C4-2B (cell line): Measurements from ENCODE around the gene RNF217.

Source experiments
- ZFX ChIP-seq: fragments of 450-650 bp; IDR thresholded peaks from 2 replicates; pipeline ENCODE4 v1.6.1; 2017
- TF ChIP-seq, protein P1 (sequence below): fragments of 450-650 bp; conservative IDR thresholded peaks from 2 replicates; pipeline ENCODE4 v1.5.1; 2017; ENCODE audit warnings: mild to moderate bottlenecking

- TF ChIP-seq, protein P1, sequence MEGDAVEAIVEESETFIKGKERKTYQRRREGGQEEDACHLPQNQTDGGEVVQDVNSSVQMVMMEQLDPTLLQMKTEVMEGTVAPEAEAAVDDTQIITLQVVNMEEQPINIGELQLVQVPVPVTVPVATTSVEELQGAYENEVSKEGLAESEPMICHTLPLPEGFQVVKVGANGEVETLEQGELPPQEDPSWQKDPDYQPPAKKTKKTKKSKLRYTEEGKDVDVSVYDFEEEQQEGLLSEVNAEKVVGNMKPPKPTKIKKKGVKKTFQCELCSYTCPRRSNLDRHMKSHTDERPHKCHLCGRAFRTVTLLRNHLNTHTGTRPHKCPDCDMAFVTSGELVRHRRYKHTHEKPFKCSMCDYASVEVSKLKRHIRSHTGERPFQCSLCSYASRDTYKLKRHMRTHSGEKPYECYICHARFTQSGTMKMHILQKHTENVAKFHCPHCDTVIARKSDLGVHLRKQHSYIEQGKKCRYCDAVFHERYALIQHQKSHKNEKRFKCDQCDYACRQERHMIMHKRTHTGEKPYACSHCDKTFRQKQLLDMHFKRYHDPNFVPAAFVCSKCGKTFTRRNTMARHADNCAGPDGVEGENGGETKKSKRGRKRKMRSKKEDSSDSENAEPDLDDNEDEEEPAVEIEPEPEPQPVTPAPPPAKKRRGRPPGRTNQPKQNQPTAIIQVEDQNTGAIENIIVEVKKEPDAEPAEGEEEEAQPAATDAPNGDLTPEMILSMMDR = no peak
- no peak for TF ChIP-seq ZFX
These were observed 144.8 kb downstream of the RNF217 start for GRCh38 chr6:125107048-125107447.
